Central memory CD4-positive, alpha-beta T cell (primary cell): ENCODE measurements around the gene SMIM28.
A peak's percentile ranks its signal among the peaks of the same experiment; 100 is the strongest.
"Not testable (repeated sequence)": the region's sequence is repeated elsewhere in the genome, so short reads cannot be mapped to it uniquely, and the experiment has no call there.

Source experiments
- DNase-seq: peaks from one replicate; pipeline ENCODE4 v3.0.0; 2022

SMIM28 gene

GRCh38 chr6:138410048-138410735 lies 32.5 kb downstream of the SMIM28 start:
- DNase-seq: no peak

GRCh38 chr6:138410972-138411880 lies 33.5 kb downstream of the SMIM28 start:
- DNase-seq: no peak

GRCh38 chr6:138415125-138415524 lies 37.4 kb downstream of the SMIM28 start:
- DNase-seq: no peak

GRCh38 chr6:138416206-138416605 lies 38.5 kb downstream of the SMIM28 start:
- no peak for DNase-seq

GRCh38 chr6:138417493-138418117 lies 39.9 kb downstream of the SMIM28 start:
- no peak for DNase-seq

- DNase-seq: no peak
Measured at GRCh38 chr6:138418118-138418742, 40.5 kb downstream of the SMIM28 start.

- no peak for DNase-seq
Measured at GRCh38 chr6:138419766-138420165, 42.1 kb downstream of the SMIM28 start.

GRCh38 chr6:138420356-138420755 lies 42.7 kb downstream of the SMIM28 start:
- DNase-seq: no peak

GRCh38 chr6:138421089-138421488 lies 43.4 kb downstream of the SMIM28 start:
- no peak for DNase-seq

- no peak for DNase-seq
Measured at GRCh38 chr6:138421608-138422007, 43.9 kb downstream of the SMIM28 start.

GRCh38 chr6:138422861-138423260 lies 45.2 kb downstream of the SMIM28 start:
- no peak for DNase-seq

GRCh38 chr6:138424004-138424904 lies 46.5 kb downstream of the SMIM28 start:
- DNase-seq: no peak

GRCh38 chr6:138425256-138425655 lies 47.6 kb downstream of the SMIM28 start:
- DNase-seq: not testable (repeated sequence)

GRCh38 chr6:138426500-138427123 lies 48.9 kb downstream of the SMIM28 start:
- no peak for DNase-seq

- no peak for DNase-seq
Measured at GRCh38 chr6:138427701-138428100, 50.0 kb downstream of the SMIM28 start.

GRCh38 chr6:138428944-138429598 lies 51.4 kb downstream of the SMIM28 start:
- peak; percentile 42 for DNase-seq

GRCh38 chr6:138429761-138430160 lies 52.1 kb downstream of the SMIM28 start:
- no peak for DNase-seq

- DNase-seq: no peak
Measured at GRCh38 chr6:138430361-138431145, 52.8 kb downstream of the SMIM28 start.

GRCh38 chr6:138431256-138432062 lies 53.8 kb downstream of the SMIM28 start:
- no peak for DNase-seq
